ENCODE measurements around the gene TERC.

DNA sequence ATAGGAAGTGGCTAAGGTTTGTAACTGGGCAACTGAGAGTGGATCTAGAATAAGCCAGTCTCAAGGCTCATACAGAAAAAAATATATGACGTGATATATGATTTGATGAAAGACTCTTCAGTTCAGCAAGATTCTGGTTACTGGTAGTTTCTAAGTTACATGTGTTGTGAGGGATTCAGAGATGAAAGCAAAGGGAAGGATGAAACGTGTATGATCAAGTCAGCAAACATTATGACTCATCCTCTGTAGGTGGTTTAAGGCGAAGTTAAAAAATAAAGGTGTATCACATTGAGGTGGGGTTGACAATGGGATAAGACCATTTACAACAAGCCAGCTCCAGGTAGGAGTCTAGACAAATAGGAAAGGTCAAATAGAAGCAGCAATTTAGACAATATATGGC lies 16.2 kb downstream of the TERC start:
- TF ChIP-seq POLR2A (IDR thresholded peaks at IDR 0.05; ENCODE audit: low read depth): no peak
- TF ChIP-seq EP300 (IDR thresholded peaks at IDR 0.05): no peak
- TF ChIP-seq, protein P1, sequence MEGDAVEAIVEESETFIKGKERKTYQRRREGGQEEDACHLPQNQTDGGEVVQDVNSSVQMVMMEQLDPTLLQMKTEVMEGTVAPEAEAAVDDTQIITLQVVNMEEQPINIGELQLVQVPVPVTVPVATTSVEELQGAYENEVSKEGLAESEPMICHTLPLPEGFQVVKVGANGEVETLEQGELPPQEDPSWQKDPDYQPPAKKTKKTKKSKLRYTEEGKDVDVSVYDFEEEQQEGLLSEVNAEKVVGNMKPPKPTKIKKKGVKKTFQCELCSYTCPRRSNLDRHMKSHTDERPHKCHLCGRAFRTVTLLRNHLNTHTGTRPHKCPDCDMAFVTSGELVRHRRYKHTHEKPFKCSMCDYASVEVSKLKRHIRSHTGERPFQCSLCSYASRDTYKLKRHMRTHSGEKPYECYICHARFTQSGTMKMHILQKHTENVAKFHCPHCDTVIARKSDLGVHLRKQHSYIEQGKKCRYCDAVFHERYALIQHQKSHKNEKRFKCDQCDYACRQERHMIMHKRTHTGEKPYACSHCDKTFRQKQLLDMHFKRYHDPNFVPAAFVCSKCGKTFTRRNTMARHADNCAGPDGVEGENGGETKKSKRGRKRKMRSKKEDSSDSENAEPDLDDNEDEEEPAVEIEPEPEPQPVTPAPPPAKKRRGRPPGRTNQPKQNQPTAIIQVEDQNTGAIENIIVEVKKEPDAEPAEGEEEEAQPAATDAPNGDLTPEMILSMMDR (IDR thresholded peaks at IDR 0.05): no peak
